Measurements from ENCODE around the gene DNAJC5.
"Not testable (repeated sequence)": the region's sequence is repeated elsewhere in the genome, so short reads cannot be mapped to it uniquely, and the experiment has no call there.

Gene DNAJC5

GRCh38 chr20:63969838-63970713 lies 75.2 kb downstream of the DNAJC5 start, which contains the start of gene ZNF512B:
Gene ZNF512B (minus strand): TSS chr20:63969930. CDS start chr20:63967950, 1,980 bp downstream.
- DNase-seq: peak in 1 of 2 experiments; percentile 51

DNA sequence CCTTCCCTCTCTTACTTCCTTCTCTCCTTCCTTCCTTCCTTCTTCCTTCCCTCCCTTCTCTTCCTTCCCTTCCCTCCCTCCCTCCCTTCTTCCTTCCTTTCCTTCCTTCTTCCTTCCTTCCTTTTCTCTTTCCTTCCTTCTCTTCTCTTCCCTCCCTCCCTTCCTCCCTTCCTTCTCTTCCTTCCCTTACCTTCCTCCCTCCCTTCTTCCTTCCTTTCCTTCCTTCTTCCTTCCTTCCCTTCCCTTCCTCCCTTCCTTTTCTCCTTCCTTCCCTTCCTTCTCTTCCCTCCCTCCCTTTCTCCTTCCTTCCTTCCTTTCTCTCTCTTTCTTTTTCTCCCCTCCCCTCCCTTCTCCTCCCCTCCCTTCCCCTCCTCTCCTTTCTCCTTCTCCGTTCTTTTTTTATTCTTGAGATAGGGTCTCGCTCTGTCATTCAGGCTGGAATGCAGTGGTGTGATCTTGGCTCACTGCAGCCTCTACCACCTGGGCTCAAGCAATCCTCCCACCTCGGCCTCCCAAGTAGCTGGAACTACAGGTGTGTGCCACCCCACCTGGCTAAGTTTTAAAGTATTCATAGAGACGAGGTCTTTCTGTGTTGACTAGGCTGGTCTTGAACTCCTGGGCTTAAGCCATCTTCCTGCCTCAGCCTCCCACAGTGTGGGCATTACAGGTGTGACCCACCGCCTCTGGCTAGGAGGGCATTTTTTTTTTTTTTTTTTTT lies 75.9 kb downstream of the DNAJC5 start:
- DNase-seq: no peak

- DNase-seq: not testable (repeated sequence)
Measured at GRCh38 chr20:63971960-63972311, 77.0 kb downstream of the DNAJC5 start.

DNA sequence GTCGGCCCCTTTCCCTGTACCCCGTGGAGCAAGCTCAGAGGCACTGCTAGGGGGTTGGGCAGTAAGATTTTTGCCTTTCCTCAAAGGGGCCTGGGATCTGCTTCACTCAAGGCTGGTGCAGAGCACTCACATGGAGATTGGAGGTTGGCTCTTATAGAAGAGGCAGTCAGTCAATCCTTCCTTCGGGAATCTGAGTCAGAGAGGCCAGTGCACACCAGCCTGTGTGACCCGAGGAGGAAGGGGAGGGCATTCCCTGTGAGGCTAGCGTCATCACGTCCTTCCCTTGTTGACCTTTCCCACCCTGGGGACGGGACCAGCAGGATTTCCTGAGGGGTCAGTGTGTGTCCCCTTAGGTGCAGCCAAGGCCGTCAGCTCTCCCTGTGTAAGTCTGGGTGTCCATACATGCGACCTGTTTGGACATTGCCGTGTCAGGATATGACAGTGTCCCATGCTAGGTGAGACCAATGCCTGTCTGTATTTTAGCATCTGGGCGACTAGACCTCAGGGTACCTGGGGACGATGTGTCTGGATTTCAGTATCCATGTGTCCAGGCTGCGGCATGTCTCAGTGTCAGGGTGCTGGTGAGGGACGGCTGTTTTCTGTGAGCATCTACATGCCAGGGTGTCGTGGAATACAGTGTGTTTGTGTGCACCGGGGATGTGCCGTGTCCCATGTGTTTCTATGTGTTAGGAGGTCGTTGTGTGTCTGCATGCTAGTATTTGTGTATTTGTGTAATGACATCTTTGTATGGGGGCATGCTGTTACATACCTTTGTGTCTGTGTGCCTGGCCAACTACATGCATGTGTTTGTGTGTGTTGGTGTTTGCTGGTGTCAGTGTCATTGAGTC lies 77.6 kb downstream of the DNAJC5 start:
- no peak for DNase-seq

- DNase-seq: no peak
Measured at GRCh38 chr20:63973160-63973479, 78.2 kb downstream of the DNAJC5 start.

DNA sequence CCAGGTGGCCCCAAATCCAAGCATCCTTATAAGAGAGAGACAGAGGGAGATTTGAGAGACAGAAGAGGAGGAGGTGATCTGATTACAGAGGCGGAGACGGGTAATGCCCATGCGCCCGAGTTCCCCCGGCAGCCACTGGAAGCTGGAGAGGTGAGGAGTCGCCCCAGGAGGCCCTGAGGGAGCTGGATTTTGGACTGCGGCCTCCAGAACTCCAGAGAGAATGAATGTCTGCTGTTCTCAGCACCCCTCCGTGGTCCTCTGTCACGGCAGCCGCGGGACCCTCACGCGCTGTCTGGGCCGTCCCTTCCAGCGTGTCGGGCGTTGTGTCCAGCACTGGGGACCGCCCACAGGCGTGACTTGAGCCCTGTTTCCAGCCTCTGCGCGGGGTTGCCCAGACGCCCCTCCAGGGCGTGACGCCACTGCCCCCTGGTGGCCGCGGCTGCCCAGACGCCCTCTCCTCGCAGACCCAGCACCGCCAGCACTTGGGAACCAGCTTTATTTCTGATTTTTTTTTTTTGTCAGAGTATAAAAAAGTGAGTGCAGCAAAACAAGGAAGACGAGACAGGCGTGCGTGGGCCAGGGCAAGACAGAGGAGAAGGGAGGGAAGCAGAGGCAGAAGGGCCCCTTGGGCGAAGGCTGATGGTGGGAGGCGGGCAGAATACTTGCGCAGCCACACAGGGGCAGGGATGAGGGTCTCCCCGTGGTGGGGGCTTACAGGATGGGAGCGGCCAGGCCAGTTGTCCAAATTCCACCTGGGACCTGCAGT lies 78.9 kb downstream of the DNAJC5 start:
- peak; percentile 70 to 83 for DNase-seq

DNA sequence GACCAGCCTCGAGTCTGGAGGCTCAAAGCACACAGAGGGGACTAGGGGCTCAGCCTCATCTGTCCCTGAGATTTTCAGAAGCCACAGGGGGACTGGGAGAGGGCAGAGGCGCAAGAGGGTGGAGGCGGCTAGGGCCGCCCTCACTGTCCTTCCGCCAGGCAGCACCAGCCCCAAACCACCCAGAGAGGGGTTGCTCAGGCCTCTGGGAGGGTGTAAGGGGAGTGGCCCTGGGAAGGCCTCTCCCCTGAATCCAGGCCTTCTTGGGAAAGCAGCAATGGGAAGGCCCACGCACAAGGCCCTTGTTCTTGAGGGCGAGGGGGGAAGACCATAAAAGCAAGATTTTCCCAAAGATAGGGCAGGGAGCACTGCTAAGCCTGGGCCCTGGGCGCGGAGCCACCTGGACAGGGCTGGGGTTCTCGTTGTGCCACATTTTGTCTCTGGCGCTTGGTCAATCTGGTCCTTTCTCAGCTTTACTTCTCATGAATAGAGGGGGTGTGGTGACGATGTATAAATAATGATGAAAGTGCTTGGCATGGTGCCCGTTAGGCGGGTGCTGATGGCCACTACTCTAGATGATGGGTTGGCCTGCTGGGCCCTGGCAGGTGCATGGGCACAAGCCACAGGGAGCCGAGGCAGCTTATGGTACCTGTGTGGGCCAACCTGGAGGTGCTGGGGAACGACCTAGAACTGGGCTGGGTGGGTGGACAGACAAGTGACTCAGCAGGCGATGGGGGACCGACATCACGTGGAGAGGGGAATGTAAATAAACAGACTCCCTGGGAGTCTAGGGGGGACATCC lies 79.7 kb downstream of the DNAJC5 start:
- no peak for DNase-seq

DNA sequence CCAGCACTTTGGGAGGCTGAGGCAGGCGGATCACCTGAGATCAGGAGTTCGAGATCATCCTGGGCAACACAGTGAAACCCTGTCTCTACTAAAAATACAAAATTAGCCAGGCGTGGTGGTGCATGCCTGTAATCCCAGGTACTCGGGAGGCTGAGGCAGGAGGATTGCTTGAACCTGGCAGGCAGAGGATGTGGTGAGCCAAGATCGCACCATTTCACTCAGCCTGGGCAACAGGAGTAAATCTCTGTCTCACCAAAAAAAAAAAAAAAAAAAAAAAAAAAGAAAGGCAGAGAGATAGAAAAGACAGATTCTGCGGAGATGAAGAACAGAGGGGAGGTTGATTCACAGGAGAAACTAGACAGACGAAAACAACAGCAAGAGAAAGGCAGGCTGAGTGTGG lies 81.6 kb downstream of the DNAJC5 start:
- DNase-seq: not testable (repeated sequence)

GRCh38 chr20:63976980-63977738 lies 82.2 kb downstream of the DNAJC5 start:
- no peak for DNase-seq

- no peak for DNase-seq
Measured at GRCh38 chr20:63977739-63978276, 82.9 kb downstream of the DNAJC5 start.

GRCh38 chr20:63978319-63979228 lies 83.6 kb downstream of the DNAJC5 start:
- DNase-seq: peak; percentile 61 to 64

DNA sequence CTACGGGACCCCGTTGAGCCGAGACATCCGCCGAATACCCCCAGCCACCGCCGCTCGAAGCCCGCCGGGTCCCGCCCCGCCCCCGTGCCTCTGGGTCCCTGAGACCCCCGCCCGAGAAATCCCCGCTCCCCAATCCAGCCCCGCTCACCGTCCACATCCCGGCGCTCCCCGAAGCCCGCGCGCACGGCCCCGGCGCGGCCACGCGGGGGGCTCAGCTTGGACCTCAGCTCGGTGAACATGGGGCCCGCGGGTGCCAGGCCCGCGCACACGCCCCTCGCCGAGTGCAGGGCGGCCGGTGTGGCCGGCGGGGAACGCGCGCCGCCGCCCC lies 84.3 kb downstream of the DNAJC5 start:
- no peak for DNase-seq

DNA sequence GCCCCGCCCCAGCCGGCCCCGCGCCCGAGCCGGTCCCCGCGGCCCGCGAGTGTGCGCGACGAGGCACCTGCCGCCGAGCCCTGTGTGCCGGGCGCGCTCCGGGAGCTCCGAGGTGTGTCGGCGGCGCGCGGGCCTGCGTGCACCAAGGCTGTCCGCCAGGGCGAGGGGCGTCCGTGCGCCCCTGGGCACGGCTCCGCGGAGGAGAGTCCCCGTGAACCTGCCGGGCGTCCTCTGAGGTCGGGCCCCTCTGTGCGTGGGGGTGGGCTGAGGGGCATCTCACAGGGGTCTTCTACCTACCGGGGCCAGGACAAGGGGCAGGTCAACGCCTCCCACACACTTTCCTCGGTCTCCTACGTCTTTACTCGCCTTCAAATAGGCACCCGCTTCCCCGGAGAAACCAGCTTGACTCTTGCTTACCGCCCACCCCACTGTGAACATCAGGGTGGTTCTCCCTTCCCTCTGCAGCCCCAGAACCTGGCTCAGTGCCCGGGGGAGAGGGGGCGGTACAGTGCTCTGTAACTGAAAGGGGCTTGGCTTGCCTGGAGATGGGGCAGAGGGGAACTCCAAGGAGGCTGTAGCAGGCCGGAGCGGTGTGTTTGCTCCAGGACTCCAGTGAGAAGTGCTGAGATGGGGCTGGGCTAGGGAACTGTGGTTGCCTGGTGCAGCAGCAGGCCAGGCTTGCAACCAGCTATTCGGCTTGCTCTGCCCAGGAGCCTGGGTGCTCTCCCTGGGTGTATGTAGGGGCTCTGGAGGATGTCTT lies 84.8 kb downstream of the DNAJC5 start, which contains the start of gene SAMD10:
SAMD10 (minus strand) TSS at position 86 of the 760 bp plus-strand sequence. CDS start 175 bp downstream, outside the sequence.
- peak in 1 of 2 experiments; percentile 25 for DNase-seq

DNA sequence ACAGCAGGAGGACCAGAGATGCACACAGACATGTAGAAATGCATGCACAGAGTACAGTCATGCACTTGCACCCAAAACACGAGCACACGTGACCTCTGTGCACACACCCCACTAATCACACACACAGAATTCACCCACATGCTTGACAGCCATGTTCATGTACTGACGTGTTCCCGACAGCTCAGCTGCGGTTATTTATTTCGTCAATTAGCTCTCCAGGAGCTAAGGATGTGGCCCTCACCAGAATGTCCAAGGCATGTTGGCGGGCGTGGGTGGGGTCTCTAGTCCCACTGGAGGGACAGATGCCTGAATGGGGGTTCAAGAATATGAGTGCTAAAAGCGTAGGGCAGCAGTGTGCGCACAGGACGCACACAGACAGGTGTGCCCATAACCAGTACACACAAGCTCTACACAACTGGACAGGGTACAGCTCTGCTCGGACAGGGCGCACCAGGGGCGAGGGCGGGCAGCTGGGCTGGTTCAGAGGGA lies 85.4 kb downstream of the DNAJC5 start:
- DNase-seq: no peak

- DNase-seq: peak; percentile 93 to 97
Measured at GRCh38 chr20:63980806-63981728, 86.1 kb downstream of the DNAJC5 start, which contains the start of gene PRPF6. Gene PRPF6 (plus strand): TSS chr20:63981132. CDS start chr20:63981246, 114 bp downstream.

- no peak for DNase-seq
Measured at GRCh38 chr20:63982937-63983336, 88.0 kb downstream of the DNAJC5 start.

Data from SW 1271 (cell line).